NCI-H146 treated with DMSO at 0.1 percent for 48 hours (cell line): Measurements from ENCODE around the gene PPFIBP2.
"Not testable (repeated sequence)": the region's sequence is repeated elsewhere in the genome, so short reads cannot be mapped to it uniquely, and the experiment has no call there.

Experiments used
- DNase-seq: peaks from one replicate; lab custom pipeline; 2025; ENCODE audit not compliant: unreplicated experiment; lab: John Stamatoyannopoulos, UW

PPFIBP2 gene

GRCh38 chr11:7657306-7658025, 143.7 kb downstream of the PPFIBP2 start:
- no peak for DNase-seq

GRCh38 chr11:7663531-7663930, 149.7 kb downstream of the PPFIBP2 start:
- not testable (repeated sequence) for DNase-seq

DNA sequence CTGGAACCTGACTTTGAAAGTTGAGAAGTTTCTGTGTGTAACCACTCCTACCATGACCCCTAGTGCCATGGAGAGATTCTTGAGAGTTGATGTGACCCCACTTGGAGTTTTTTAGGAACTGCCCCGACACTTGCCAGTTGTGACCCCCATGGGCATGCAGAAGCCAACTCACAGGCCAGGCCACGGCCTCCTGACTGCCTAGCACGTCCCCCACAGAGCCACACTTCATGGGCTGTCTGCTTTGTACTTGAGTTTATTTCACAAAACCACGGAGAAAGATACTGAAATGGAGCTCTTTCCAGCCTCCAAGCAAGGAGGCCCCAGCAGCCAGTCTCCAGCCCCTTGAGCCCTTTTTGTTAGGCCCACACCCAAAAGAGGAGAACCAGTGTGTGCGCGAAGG, 151.1 kb downstream of the PPFIBP2 start:
- DNase-seq = no peak

DNA sequence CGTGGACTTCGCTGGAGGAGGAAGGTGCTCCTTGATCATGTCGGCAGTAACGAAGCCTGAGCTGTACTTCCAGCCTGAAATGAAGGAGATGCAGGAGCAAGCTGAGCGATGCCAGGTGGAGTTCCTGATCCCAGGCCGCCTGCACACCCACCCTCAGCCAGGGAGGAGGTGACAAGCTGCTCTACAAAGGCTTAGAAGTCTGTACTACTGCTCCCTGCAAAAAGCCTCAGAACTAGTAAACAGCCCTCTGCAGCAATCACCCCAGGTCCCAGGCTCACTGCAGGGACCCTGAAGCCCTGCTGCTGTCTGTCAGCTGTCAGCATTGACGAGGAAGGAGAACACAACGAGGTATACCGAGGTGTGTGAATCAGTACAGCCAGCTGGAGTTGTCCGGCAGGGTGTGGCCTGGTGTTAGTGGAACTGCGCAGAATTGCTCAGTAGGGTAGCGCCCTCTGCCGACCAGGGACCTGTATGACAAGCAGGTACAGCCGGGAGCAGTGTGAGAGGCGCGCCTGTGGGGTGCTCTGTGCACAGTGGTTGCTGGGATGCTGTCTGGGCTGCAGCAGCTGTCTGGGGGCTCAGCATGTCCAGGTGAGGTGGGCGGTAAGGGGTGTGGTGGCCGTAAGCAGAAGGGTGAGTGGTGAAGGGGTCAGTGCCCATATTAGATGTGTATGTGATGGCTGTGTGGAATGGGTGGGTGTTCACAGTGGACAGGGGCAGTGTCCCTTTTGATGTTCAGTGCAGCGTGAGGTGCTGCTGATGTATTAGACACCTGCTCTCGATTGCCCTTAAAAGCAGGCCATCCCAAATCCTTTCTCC, 151.9 kb downstream of the PPFIBP2 start:
- peak; percentile 21 for DNase-seq

- DNase-seq = no peak
Measured at GRCh38 chr11:7666292-7666866, 152.6 kb downstream of the PPFIBP2 start.

DNA sequence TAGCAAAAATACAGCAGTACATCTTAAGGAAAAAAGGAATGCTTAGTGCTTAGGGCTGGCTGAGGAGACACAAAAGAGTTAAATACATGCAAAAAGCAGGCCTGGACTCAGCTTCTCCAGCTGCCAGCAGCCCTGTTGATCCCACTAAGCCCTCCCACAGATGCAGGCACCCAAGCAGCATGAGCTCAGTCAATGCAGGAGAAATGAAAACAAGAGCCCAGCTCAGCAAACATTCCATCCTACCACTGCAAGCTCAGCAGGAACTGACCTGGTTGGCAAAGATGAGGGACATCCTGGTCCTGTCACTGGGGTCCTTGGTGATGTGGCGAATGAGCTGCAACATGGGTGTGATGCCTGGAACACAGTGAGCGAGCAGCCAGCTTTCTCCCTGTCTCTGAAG, 153.7 kb downstream of the PPFIBP2 start:
- DNase-seq = no peak

DNA sequence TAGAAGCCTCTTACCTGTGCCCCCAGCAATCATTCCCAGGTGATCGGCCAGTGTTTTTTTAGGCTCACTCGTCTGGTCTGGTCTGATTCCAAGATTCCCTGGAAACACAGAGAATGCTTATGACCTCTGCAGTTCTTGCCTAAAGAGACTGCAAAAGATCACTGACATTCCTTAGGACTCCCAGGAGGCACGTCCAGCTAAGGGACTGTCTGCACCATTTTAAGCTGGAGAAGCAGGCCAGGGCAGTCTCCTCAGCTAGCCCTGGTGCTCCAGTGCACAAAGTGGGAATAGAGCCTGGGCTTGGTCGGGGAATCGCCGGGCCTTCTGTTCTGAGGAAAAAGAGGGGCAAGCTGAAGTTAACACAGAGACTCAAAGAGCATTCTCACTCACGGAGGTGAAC, 154.7 kb downstream of the PPFIBP2 start:
- DNase-seq = no peak

- no peak for DNase-seq
Measured at GRCh38 chr11:7668911-7669310, 155.1 kb downstream of the PPFIBP2 start.

DNA sequence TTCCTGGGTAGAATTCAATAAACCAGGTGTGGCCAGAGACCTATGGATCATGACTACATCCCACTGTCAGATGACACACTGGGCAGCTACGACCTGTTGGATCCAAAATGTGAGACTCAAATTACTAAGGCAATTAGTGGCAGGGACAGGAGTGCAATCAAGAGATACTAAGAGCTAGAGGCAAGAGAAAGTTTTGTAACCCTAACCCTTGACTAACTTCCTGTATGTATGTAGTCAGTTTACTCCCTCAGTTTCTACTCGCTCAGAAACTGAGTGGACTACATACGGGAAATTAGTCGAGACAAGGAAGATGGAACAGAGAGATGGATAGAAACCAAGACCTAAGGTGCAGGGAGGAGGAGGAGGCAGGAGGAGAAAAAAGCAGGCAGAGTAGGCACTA, 156.8 kb downstream of the PPFIBP2 start:
- no peak for DNase-seq

- DNase-seq = no peak
Measured at GRCh38 chr11:7671347-7672215, 157.8 kb downstream of the PPFIBP2 start.

DNA sequence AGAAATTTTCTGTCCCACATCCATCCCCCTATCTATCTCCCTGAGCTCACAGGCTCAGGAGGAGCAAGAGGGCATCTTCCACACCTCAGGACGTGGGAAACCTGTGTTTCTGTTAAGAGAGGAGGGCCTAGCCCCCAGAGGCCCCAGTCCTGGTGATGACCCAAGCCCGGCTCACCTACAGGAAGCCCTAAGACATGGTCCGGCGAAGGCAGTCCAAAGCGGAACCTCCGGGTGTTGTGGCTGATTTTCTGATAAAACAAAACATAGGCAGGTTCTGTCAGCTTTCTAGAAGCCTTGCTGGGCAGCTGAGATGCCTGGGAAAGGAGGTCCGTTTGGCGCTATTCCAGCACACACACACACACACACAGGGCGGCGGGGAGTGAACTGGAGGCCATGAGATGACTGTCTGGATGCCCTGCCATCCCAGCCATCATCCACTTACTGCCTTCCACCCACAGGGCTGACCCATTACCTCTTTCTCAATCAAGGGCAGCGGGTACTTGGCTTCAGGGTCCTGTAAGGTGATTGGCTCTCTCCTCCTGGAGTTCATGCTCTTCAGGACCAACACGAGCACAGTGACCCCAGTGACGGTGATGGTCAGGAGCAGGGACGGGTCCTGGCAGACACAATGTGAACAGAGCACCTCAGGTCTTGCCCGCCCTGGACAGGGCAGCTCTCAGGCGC, 158.6 kb downstream of the PPFIBP2 start:
- DNase-seq = no peak

- DNase-seq = no peak
Measured at GRCh38 chr11:7672960-7673723, 159.3 kb downstream of the PPFIBP2 start, which contains the start of gene CYB5R2. Gene CYB5R2, minus strand, starts transcription at chr11:7673500. Its CDS starts 675 bp downstream, at chr11:7672825.

GRCh38 chr11:7673724-7674434, 160.1 kb downstream of the PPFIBP2 start:
- no peak for DNase-seq

DNA sequence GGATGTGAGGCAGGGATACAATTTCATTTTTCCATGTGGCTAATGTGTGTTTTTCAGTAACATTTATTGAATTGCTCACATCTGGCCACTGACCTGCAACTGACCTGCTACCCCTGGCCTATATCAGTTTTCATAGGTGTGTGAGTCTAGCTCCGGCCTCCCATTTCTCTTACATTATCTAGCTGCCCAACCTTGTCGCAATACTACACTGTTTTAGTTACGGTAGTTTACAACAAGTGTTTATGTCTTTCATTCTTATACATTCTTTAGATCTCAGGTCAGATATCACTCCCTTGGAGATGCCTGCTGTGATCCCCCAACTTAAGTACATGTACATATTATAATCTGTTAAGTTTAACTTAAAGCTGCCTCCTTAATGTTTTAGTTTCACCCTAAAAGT, 161.8 kb downstream of the PPFIBP2 start:
- DNase-seq = no peak

DNA sequence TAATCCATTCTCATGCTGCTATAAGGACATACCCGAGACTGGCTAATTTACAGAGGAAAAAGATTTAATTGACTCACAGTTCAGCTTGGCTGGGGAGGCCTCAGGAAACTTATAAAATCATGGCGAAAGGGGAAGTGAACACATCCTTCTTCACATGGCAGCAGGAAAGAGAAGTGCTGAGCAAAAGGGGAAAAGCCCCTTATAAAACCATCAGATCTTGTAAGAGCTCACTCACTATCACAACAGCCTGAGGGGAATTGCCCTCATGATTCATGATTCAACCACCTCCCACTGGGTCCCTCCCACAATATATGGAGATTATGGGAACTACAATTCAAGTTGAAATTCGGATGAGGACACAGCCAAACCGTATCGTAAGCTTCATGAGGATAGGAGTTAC, 163.3 kb downstream of the PPFIBP2 start:
- DNase-seq = no peak

DNA sequence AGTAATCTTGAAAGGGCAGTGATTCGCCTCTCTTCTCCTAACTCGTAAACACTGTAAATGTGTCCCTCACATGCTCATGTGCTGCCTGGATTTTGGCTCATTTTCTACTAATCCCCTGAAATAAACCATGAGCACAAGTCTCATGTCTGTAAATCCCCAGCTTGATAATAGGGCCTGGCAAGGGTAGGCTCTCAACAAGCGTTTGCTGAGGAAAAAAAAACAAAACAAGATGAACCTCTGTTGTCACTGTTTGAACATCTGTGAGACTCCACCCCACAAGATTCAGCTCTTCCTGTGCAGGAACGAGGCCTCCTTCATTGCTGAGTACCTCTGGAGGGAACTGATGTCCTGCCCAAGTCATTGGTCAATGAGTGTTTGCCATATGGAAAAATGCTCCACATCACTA, 164.0 kb downstream of the PPFIBP2 start:
- no peak for DNase-seq

DNA sequence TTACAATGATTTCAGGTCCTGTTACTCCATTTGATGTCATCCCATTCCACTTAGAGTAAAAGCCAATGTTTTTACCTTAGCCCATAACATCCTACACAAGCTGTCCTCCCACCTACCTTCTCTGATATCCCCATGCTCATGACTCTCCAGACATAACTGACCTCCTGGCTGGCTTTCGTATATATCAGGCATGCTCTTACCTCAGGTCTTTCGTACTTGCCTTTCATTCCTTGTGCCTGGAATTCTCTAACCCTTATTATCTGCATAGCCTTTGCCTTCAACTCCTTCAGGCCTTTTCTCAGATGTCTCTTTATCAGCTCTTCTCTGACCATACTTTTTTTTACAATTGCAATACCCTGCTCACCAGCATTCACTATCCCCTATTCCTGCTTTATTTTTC, 169.8 kb downstream of the PPFIBP2 start:
- no peak for DNase-seq

DNA sequence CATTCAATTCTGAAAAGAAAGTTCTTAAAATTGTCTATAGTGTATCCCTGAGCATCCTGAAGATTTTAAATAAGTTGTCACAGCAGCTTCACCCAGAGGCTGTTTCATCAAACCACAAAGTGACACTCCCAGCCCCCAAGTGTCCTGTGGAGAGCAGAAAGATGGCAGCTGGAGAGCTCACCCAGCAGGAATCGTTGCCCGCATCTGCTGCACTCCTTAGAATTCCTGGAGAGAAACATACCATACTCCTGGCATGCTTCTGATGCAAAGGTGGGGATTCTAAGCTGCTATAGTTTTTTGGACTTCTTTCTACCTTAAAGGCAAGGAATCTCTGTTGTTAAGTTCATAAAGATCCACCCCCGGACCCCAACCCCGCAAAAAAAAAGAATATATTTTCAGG, 173.0 kb downstream of the PPFIBP2 start:
- DNase-seq = no peak

- DNase-seq = no peak
Measured at GRCh38 chr11:7687386-7687785, 173.6 kb downstream of the PPFIBP2 start.
